ENCODE results near the gene SIGLEC12.

- TF ChIP-seq CTCF (IDR thresholded peaks at IDR 0.05) (no peak), POLR2AphosphoS5 (IDR thresholded peaks at IDR 0.05) (no peak), POLR2A (IDR thresholded peaks at IDR 0.05) (no peak)
These were observed 6.6 kb upstream of the SIGLEC12 start for GRCh38 chr19:51508059-51508733.
